ENCODE results near the gene ZRANB2. TPM values are rescaled to one million over a fixed set of nuclear protein-coding genes. Genes with fewer than 3 reads are reported as not detected.

ZRANB2 gene
- total and polyA plus RNA-seq, 2 donors (not counting 1 experiment from before 2014, with no cell fraction given), result 46.9 to 160 TPM

GRCh38 chr1:71068325-71069240 is 12.3 kb downstream of the ZRANB2 start:
- intact Hi-C loops (cut with micrococcal nuclease), result no loop called here
- no peaks in the 10 kb centered on the region for H3K9me3 ChIP-seq (ENCODE audit: control extremely low read depth in 1 of 3, control insufficient read depth in 2 of 3, insufficient read depth in 1 of 3, low read length in 2 of 3)
- no peak overlapping the region for H2AFZ ChIP-seq (ENCODE audit: insufficient read depth, low read depth, low read length, poor library complexity, severe bottlenecking)
- peaks cover 19% of the 10 kb centered on the region for H4K20me1 ChIP-seq (ENCODE audit: control insufficient read depth, insufficient read depth, low read length, poor library complexity, severe bottlenecking)
- H3K4me1 Mint-ChIP-seq, result peaks cover 1% of the 10 kb centered on the region
- no peaks in the 10 kb centered on the region for H3K9me3 Mint-ChIP-seq (ENCODE audit: insufficient read depth)
- no peaks in the 10 kb centered on the region for H3K27me3 ChIP-seq (replicated peaks in 1 of 4; ENCODE audit: control extremely low read depth in 1 of 4, control insufficient read depth in 3 of 4, insufficient read depth in 4 of 4, low read length in 3 of 4)
- H3K27me3 Mint-ChIP-seq, result no peaks in the 10 kb centered on the region
- POLR2A ChIA-PET, result no interaction called here
- no peak overlapping the region for H3K4me3 Mint-ChIP-seq
- WGBS (ENCODE audit: insufficient coverage), result no CpG with 5 or more reads among the region's 6 CpGs
- no peak for TF ChIP-seq CTCF (IDR thresholded peaks at IDR 0.05)
- TF ChIP-seq EZH2 (IDR thresholded peaks at IDR 0.05; ENCODE audit: borderline replicate concordance, insufficient read depth, low read depth, low read length, poor library complexity, severe bottlenecking), result no peak
- H3K4me2 ChIP-seq (replicated peaks; ENCODE audit: low read depth, low read length, poor library complexity, severe bottlenecking), result no peak overlapping the region
- DNase-seq (no peak), ATAC-seq (ENCODE audit: low read depth) (no peak)
- CTCF ChIA-PET, result no interaction called here
- no peaks in the 10 kb centered on the region for H3K79me2 ChIP-seq (ENCODE audit: control insufficient read depth, insufficient read depth, low read length)
- H3K36me3 ChIP-seq (replicated peaks in 1 of 2; ENCODE audit: control extremely low read depth in 1 of 2, control insufficient read depth in 1 of 2, extremely low read depth in 1 of 2, insufficient read depth in 2 of 2, low read length in 1 of 2), result peaks cover 31 to 90% of the 10 kb centered on the region in 2 experiments
- no peak overlapping the region for H3K9ac ChIP-seq (ENCODE audit: low read length)
- H3K27ac Mint-ChIP-seq, result no peak overlapping the region
- H3K27ac ChIP-seq (ENCODE audit: low read length in 2 of 2), result no peak overlapping the region
- no peaks in the 10 kb centered on the region for H3K4me1 ChIP-seq (ENCODE audit: control insufficient read depth in 2 of 2, insufficient read depth in 2 of 2, low read length in 2 of 2)
- no peak overlapping the region for H3K4me3 ChIP-seq (ENCODE audit: control extremely low read depth in 1 of 5, extremely low read depth in 1 of 5, insufficient read depth in 1 of 5, low read depth in 2 of 5, low read length in 4 of 5)

GRCh38 chr1:71054791-71055190 is 26.0 kb downstream of the ZRANB2 start:
- WGBS (ENCODE audit: insufficient coverage), result 100% methylated on average over 2 of the region's 6 CpGs
- CTCF ChIA-PET, result no interaction called here
- Mint-ChIP-seq H3K4me3 (no peak overlapping the region), H3K27me3 (peaks cover 7% of the 10 kb centered on the region), H3K27ac (no peak overlapping the region), H3K9me3 (ENCODE audit: insufficient read depth) (no peaks in the 10 kb centered on the region), H3K4me1 (no peaks in the 10 kb centered on the region)
- H3K9ac ChIP-seq (ENCODE audit: low read length), result no peak overlapping the region
- H3K4me3 ChIP-seq (ENCODE audit: control extremely low read depth in 1 of 5, extremely low read depth in 1 of 5, insufficient read depth in 1 of 5, low read depth in 2 of 5, low read length in 4 of 5), result no peak overlapping the region
- no peak for ATAC-seq (ENCODE audit: low read depth)
- H3K4me1 ChIP-seq (ENCODE audit: control insufficient read depth in 2 of 2, insufficient read depth in 2 of 2, low read length in 2 of 2), result no peaks in the 10 kb centered on the region
- H3K79me2 ChIP-seq (ENCODE audit: control insufficient read depth, insufficient read depth, low read length), result no peaks in the 10 kb centered on the region
- H4K20me1 ChIP-seq (ENCODE audit: control insufficient read depth, insufficient read depth, low read length, poor library complexity, severe bottlenecking), result no peaks in the 10 kb centered on the region
- H3K4me2 ChIP-seq (replicated peaks; ENCODE audit: low read depth, low read length, poor library complexity, severe bottlenecking), result no peak overlapping the region
- peaks cover 0 to 11% of the 10 kb centered on the region in 2 experiments for H3K36me3 ChIP-seq (replicated peaks in 1 of 2; ENCODE audit: control extremely low read depth in 1 of 2, control insufficient read depth in 1 of 2, extremely low read depth in 1 of 2, insufficient read depth in 2 of 2, low read length in 1 of 2)
- no peak for DNase-seq
- POLR2A ChIA-PET, result no interaction called here
- no peak overlapping the region for H3K27ac ChIP-seq (ENCODE audit: low read length in 2 of 2)
- intact Hi-C loops (cut with micrococcal nuclease), result no loop called here
- H3K27me3 ChIP-seq (replicated peaks in 1 of 4; ENCODE audit: control extremely low read depth in 1 of 4, control insufficient read depth in 3 of 4, insufficient read depth in 4 of 4, low read length in 3 of 4), result peaks cover 0 to 2% (median under 1%) of the 10 kb centered on the region in 4 experiments
- H3K9me3 ChIP-seq (ENCODE audit: control extremely low read depth in 1 of 3, control insufficient read depth in 2 of 3, insufficient read depth in 1 of 3, low read length in 2 of 3), result no peaks in the 10 kb centered on the region
- no peak overlapping the region for H2AFZ ChIP-seq (ENCODE audit: insufficient read depth, low read depth, low read length, poor library complexity, severe bottlenecking)
- TF ChIP-seq CTCF (IDR thresholded peaks at IDR 0.05) (no peak), EZH2 (IDR thresholded peaks at IDR 0.05; ENCODE audit: borderline replicate concordance, insufficient read depth, low read depth, low read length, poor library complexity, severe bottlenecking) (no peak)

All from B cell (primary cell).